Fibroblast of the aortic adventitia (primary cell): ENCODE data around the gene MRPL4. TPM values are rescaled to one million over a fixed set of nuclear protein-coding genes. Genes with fewer than 3 reads are reported as not detected.

Experiments used
- DNase-seq: peaks from one replicate; pipeline ENCODE4 v3.0.0-alpha.2; 2010; ENCODE audit warnings: low read depth
- H3K4me3 ChIP-seq: 2 replicates; pipeline ENCODE4 v1.5.1; 2011; ENCODE audit warnings: low read depth, mild to moderate bottlenecking, control low read depth, low read length, moderate library complexity
- CTCF ChIP-seq: IDR thresholded peaks from 2 replicates; pipeline ENCODE4 v1.5.1; 2011; ENCODE audit warnings: mild to moderate bottlenecking, low read length, control low read depth, inconsistent platforms; ENCODE audit not compliant: insufficient read depth
- total RNA-seq: library from RNA; depleted of rRNA; stranded (reverse); fragments of >200 nt; gene quantifications from 2 replicates; pipeline ENCODE4 v1.2.3, GENCODE V29; 2012; ENCODE audit warnings: low replicate concordance

Gene MRPL4
- total RNA-seq, 1 donor: 33.9 TPM

GRCh38 chr19:10223488-10224213 is 28.4 kb upstream of the MRPL4 start:
- DNase-seq: no peak
- no peak overlapping the region for H3K4me3 ChIP-seq
- no peak for TF ChIP-seq CTCF

- H3K4me3 ChIP-seq: no peak overlapping the region
- TF ChIP-seq CTCF: no peak
- no peak for DNase-seq
These were observed 27.7 kb upstream of the MRPL4 start for GRCh38 chr19:10224337-10224736.

- no peak for DNase-seq
- peak overlapping the region; percentile 28 for H3K4me3 ChIP-seq
These were observed 26.0 kb upstream of the MRPL4 start for GRCh38 chr19:10226021-10226375.

DNA sequence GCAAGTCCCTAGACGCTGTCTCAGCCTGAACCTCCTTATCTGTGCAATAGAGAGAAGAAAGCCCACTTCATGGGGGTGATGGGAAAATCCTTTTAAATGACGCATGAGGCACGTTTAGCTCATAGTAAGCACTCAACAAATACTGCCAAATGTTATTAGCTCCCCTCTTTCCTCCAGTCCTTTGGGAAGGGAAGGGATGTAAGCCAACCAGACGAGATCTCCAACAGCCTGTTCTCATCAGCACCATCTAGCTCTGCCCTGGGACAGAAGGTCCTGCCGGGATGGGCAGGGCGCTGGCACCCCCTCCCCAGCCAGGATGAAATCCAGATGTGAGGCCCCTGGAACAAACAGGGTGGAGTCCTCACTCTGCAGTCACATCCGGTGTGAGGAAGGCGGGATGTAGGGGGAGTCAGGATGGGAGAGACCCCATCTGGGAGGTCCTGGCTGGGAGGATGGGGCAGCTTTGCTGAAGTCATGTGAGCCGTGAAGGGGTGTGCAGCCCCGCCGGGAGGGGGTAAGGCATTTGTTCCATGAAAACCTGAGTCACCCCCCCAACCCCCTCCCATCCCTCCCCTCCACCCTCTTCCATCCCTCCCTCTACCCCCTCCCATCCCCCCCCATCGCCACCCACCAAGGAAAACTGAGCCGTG is 25.5 kb upstream of the MRPL4 start:
- DNase-seq: peak; percentile 100
- no peak for TF ChIP-seq CTCF
- H3K4me3 ChIP-seq: peak overlapping the region; percentile 28

More at GRCh38 chr19:10226021-10226375, 26.0 kb upstream of the MRPL4 start:
- no peak for TF ChIP-seq CTCF

- peak; percentile 4 for TF ChIP-seq CTCF
These were observed 24.7 kb upstream of the MRPL4 start for GRCh38 chr19:10227026-10227971.

GRCh38 chr19:10228393-10228792 is 23.6 kb upstream of the MRPL4 start:
- DNase-seq: no peak
- H3K4me3 ChIP-seq: no peak overlapping the region
- TF ChIP-seq CTCF: no peak

More at GRCh38 chr19:10227026-10227971, 24.7 kb upstream of the MRPL4 start:
- peak; percentile 55 for DNase-seq
- H3K4me3 ChIP-seq: peak overlapping the region; percentile 26
